Measurements from ENCODE around the gene CNTLN.

- TF ChIP-seq CTCF (IDR thresholded peaks at IDR 0.05): no peak
- TF ChIP-seq POLR2A (IDR thresholded peaks at IDR 0.05): no peak
These were observed 288.3 kb downstream of the CNTLN start for GRCh38 chr9:17422994-17423680.
